Chondrocyte (in vitro differentiated cells): Measurements from ENCODE around the gene HILPDA. TPM values are rescaled to one million over a fixed set of nuclear protein-coding genes. Genes with fewer than 3 reads are reported as not detected.

ENCODE experiments used
- DNase-seq: peaks from one replicate; pipeline ENCODE4 v3.0.0; 2021; ENCODE audit warnings: mixed read lengths, low spot score
- H3K27ac Mint-ChIP-seq: one replicate; pipeline ENCODE4 v1.8.0; 2021; ENCODE audit warnings: mild to moderate bottlenecking, moderate library complexity, mixed read lengths; ENCODE audit not compliant: unreplicated experiment
- H3K27me3 Mint-ChIP-seq: 2 replicates; pipeline ENCODE4 v1.8.0; 2021; ENCODE audit warnings: low read depth, mixed read lengths
- H3K36me3 Mint-ChIP-seq: 2 replicates; pipeline ENCODE4 v1.8.0; 2021; ENCODE audit warnings: low read depth, mixed read lengths
- H3K4me1 Mint-ChIP-seq: 2 replicates; pipeline ENCODE4 v1.8.0; 2021; ENCODE audit warnings: low read depth, mild to moderate bottlenecking, mixed read lengths
- H3K4me3 Mint-ChIP-seq: one replicate; pipeline ENCODE4 v1.8.0; 2021; ENCODE audit warnings: mild to moderate bottlenecking, moderate library complexity, mixed read lengths; ENCODE audit not compliant: unreplicated experiment
- H3K9me3 Mint-ChIP-seq: 2 replicates; pipeline ENCODE4 v1.8.0; 2021; ENCODE audit warnings: low read depth, mixed read lengths
- CTCF ChIP-seq: fragments of 200-600 bp; sonication (generic); IDR thresholded peaks from 2 replicates; pipeline ENCODE4 v1.5.0; 2021; ENCODE audit warnings: antibody characterized with exemption, mild to moderate bottlenecking, moderate library complexity
- long read RNA-seq: library from polyadenylated mRNA; stranded (forward); transcript quantifications from one replicate; pipeline ENCODE4 v2.0.0, GENCODE V29; 2021
- total RNA-seq: library from RNA; stranded (reverse); gene quantifications from 3 replicates; pipeline ENCODE4 v1.2.1, GENCODE V29; 2021

Gene HILPDA
- total RNA-seq = 11.8 to 15.8 TPM (median 14.7 TPM) in 3 replicates
- long read RNA-seq, transcript HILPDA-201 (2 exons, 1,349 nt) = major isoform, 17 of 20 reads
- long read RNA-seq, partial matches to known transcripts = 0 of 20 reads
- long read RNA-seq, other reads (novel, unspliced or antisense) = 1 of 20 reads

DNA sequence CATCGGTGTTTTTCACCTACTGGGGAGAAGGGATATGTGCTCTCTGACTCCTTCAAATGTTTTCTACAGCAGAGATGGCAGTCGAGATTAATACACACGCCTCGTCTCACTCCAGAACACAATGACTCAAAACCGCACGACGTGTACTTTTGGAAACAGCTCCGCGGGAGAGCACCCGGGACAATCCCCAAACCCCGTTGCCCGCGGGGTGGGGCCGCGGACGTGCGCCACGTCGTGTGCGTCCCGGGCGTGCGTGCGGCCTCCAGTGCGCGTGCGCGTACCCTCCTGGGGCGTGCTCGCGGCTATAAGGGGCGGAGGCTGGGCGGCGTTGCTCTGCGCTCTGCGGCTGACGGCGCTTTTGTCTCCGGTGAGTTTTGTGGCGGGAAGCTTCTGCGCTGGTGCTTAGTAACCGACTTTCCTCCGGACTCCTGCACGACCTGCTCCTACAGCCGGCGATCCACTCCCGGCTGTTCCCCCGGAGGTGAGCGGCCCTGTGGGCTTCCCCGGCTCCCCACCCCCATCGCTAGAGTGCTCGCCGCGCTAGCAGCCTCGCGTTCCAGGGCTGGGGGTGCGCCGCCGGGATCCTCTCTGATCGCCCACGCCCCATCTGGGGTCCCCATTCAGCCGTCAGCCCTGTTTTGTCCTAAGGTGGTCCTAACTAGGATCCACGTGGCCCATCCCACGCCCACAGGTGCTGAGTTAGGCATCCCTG lies at the start of gene HILPDA:
Gene HILPDA (plus strand): TSS at position 336 of the 712 bp plus-strand sequence. CDS start 1,391 bp downstream, outside the sequence.
- peak within 1 kb of the TSS; percentile 97 for H3K27ac Mint-ChIP-seq
- peak within 1 kb of the TSS; percentile 88 for H3K4me3 Mint-ChIP-seq
- peaks cover 3% of the 10 kb centered on the region for H3K36me3 Mint-ChIP-seq
- peaks cover 60% of the 10 kb centered on the region for H3K4me1 Mint-ChIP-seq
- H3K9me3 Mint-ChIP-seq = no peaks in the 10 kb centered on the region
- peak; percentile 95 for DNase-seq
- TF ChIP-seq CTCF = peak; percentile 21
- no peaks in the 10 kb centered on the region for H3K27me3 Mint-ChIP-seq

GRCh38 chr7:128406314-128407232 lies 49.1 kb upstream of the HILPDA start:
- Mint-ChIP-seq H3K36me3 (peaks cover 2% of the 10 kb centered on the region), H3K27me3 (no peaks in the 10 kb centered on the region), H3K27ac (no peak overlapping the region), H3K4me1 (peaks cover 47% of the 10 kb centered on the region), H3K9me3 (no peaks in the 10 kb centered on the region), H3K4me3 (peak overlapping the region; percentile 73)
- peak; percentile 38 for DNase-seq
- no peak for TF ChIP-seq CTCF

GRCh38 chr7:128407233-128407589 lies 48.5 kb upstream of the HILPDA start:
- no peak for TF ChIP-seq CTCF
- DNase-seq = peak; percentile 67
- Mint-ChIP-seq H3K9me3 (no peaks in the 10 kb centered on the region), H3K27me3 (peaks cover 3% of the 10 kb centered on the region), H3K36me3 (peaks cover 2% of the 10 kb centered on the region), H3K27ac (no peak overlapping the region), H3K4me3 (no peak overlapping the region), H3K4me1 (peaks cover 47% of the 10 kb centered on the region)

DNA sequence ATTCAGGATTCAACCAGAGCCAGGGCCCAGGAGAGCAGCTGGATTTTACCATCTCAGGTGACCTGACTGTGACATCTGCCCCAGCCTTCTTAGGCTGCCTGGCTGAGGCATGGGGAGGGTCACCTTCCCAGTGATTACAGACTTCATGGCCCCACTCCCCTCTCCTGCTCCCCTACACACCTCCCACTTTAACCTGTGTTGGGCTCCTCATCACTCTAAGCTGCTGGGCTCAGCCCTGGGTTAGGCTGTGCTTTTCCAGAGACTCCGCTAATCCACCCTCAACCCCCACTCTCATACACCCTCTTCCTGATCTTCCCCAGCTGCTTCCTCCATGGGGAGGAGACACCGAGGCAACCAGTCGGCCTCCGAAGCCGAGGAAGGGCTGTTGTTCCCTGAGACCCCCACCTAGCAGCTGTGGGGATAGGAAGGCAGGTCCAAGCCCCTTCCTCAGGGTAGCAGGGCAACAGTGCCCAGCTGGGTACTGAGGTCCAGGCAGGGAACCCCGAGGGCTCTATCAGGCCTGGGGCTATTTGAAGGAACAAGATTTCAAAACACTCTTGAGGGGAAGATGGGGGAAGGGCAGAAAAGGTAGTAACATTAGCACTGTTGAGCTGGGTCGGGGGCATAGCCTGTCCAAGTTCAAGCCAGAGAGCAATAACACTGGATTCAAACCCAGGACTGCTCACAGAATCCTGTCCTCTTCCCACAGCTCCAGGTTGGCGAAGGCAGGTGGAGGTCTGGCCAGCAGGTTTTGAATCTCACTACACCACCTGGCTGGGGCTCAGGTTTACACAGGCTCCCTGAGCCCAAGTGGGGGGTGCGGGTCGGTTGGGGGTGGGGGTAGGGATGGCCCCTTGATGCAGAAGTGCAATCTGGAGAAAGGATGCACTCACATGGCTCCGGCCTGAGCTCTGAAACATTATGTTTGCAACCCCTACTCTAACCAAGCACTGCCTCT lies 47.6 kb upstream of the HILPDA start:
- Mint-ChIP-seq H3K27ac (peak overlapping the region; percentile 28), H3K9me3 (no peaks in the 10 kb centered on the region), H3K4me1 (peaks cover 43% of the 10 kb centered on the region), H3K36me3 (no peaks in the 10 kb centered on the region), H3K4me3 (no peak overlapping the region), H3K27me3 (peaks cover 4% of the 10 kb centered on the region)
- TF ChIP-seq CTCF = no peak
- DNase-seq = peak; percentile 50
